Measurements from ENCODE around the gene LONRF2. TPM values are rescaled to one million over a fixed set of nuclear protein-coding genes. Genes with fewer than 3 reads are reported as not detected.

The LONRF2 gene
- total RNA-seq, 1 donor from 2014 or later, result 1.3 TPM

DNA sequence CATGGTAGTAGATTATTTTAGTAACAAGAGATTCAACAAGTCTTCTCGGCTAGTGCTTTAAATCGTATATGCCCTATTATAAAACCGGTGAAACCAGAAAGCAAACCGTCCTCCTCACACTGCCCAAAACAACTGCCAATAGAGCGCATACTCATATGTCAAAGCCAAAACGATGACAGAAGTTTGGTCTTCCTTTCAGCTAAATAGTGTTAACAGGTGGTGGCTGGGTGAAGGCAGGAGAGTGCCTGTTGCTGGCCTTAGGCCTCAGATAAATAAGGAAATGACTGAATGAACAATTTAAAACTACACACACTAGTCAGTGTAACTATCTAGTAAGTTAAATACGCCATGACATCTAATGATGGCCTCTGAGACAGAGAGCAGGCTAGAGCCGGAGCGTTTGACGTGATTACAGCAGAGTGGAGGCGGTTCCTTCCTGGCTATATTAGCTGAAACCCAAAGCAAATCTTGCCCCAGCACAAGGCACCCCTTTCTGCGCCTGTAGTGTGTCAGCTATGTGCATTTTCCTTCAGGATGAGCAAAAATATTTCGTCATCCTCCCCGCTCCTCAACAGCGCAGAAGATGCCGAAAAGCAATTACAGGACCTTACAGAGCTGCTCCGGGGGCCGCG, 1.6 kb downstream of the LONRF2 start:
- H3K4me3 ChIP-seq (ENCODE audit: low read depth, low read length), result peak overlapping the region; percentile 43

DNA sequence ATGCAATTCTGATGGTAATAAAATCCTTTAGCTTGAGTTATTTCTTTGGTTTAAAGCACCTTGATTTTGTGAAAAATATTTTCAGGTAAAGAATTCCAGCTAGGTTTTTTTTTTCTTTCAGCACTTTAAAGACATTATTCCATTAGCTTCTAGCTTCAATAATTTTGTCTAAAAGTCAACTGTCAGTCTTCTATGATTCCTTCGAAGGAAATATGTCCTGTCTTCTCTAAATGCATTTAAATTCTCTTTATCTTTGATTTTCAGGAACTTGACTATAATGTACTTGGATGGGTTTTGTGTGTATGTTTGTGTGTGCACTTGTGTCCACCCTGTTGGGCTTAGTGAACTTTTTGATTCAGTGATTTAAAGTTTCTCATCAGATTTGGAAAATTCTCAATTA, 4.7 kb downstream of the LONRF2 start:
- TF ChIP-seq, protein P1, sequence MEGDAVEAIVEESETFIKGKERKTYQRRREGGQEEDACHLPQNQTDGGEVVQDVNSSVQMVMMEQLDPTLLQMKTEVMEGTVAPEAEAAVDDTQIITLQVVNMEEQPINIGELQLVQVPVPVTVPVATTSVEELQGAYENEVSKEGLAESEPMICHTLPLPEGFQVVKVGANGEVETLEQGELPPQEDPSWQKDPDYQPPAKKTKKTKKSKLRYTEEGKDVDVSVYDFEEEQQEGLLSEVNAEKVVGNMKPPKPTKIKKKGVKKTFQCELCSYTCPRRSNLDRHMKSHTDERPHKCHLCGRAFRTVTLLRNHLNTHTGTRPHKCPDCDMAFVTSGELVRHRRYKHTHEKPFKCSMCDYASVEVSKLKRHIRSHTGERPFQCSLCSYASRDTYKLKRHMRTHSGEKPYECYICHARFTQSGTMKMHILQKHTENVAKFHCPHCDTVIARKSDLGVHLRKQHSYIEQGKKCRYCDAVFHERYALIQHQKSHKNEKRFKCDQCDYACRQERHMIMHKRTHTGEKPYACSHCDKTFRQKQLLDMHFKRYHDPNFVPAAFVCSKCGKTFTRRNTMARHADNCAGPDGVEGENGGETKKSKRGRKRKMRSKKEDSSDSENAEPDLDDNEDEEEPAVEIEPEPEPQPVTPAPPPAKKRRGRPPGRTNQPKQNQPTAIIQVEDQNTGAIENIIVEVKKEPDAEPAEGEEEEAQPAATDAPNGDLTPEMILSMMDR (conservative IDR thresholded peaks at IDR 0.05; ENCODE audit: low read depth, low read length), result no peak
- DNase-seq (ENCODE audit: low read depth), result no peak

More for the DNA sequence above, 1.6 kb downstream of the LONRF2 start:
- TF ChIP-seq, protein P1 (conservative IDR thresholded peaks at IDR 0.05; ENCODE audit: low read depth, low read length), result no peak
- DNase-seq (ENCODE audit: low read depth), result no peak

DNA sequence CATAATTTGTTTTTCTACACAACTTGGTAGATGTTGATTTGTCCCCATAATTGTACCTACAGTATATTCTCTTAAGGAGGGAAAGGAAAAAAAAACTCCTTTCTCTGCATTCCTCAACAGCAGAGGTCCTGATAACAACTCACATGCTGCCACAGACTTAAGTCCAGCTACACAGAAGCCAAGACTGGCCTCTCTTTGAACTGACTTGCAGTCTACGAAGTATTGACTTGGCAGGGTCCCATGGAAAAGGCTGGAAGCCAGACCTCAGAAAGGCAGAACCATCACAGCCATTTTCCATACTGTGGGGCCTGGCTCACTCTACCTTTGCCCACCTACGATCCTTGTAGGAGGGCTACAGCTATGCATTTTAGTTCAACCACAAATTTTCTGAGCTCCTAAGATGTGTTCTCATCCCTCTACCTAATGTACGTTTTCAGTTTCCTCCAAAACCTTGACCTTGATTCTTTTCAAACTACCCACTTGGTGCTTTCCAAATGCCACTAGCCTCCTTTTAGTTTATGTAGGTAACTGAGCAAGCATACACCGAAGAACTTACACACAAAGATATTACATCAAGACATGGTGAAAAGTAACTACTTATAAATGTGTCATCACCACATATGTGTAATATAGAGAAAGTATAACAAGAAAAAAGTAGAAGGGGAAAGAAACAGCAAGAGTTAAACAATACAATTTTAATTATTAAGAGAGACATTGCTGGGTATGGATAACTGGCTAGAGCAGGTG, 12.2 kb downstream of the LONRF2 start:
- TF ChIP-seq, protein P1 (conservative IDR thresholded peaks at IDR 0.05; ENCODE audit: low read depth, low read length), result no peak
- no peak for DNase-seq (ENCODE audit: low read depth)
- H3K4me3 ChIP-seq (ENCODE audit: low read depth, low read length), result no peak overlapping the region

More for the DNA sequence above, 4.7 kb downstream of the LONRF2 start:
- H3K4me3 ChIP-seq (ENCODE audit: low read depth, low read length), result no peak overlapping the region

DNA sequence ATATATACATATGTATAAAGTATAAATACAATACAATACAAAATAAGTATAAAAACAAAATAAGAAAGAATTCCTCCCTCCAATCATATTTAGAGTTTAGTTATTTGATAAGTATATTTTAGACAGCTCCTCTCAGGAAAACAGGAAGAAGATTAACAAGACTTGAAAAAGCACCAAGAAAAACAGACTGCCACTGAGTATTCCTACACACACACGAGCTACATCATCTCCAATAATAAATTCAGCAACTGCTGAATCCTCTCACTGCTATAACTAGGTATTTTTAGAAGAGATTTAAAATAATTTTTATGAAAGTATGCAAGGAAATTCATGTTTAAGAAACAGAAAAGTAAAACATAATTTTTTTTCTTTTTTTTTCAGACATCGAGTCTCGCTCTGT, 13.0 kb downstream of the LONRF2 start:
- no peak overlapping the region for H3K4me3 ChIP-seq (ENCODE audit: low read depth, low read length)
- DNase-seq (ENCODE audit: low read depth), result no peak
- TF ChIP-seq, protein P1 (conservative IDR thresholded peaks at IDR 0.05; ENCODE audit: low read depth, low read length), result no peak

DNA sequence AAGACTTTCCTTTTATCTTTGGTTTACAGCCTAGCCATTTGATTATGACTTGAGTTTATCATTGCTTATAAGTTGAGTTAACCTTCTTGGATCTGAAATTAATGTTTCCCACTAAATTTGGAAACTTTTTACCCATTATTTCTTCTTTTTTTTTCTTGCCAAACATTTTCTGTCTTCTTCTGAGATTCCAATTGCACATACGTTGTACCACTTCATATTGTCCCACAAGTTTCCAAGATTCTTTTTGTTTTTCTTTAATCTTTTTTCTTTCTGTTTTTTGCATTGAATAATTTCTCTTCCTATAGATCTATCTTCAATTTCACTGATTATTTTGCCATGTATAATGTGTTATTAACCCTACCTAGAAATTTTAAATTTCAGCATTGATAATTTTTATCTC, 18.6 kb downstream of the LONRF2 start:
- no peak for DNase-seq (ENCODE audit: low read depth)
- TF ChIP-seq, protein P1 (conservative IDR thresholded peaks at IDR 0.05; ENCODE audit: low read depth, low read length), result no peak
- no peak overlapping the region for H3K4me3 ChIP-seq (ENCODE audit: low read depth, low read length)

DNA sequence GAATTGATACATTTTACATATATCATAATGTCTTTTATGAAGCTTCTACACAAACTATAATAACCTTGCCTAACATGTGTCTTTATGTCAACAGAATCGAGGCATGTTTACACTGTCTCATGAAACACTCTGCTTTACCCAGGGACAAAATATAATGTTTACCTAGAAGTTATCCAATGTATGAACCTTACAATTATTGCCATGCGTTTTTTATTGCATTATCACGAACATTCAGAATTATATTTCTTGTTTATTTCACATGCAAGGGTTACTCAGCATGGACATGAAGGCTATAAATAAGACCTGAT, 19.8 kb downstream of the LONRF2 start:
- no peak overlapping the region for H3K4me3 ChIP-seq (ENCODE audit: low read depth, low read length)
- DNase-seq (ENCODE audit: low read depth), result no peak
- TF ChIP-seq, protein P1 (conservative IDR thresholded peaks at IDR 0.05; ENCODE audit: low read depth, low read length), result no peak

Data from epithelial cell of proximal tubule (primary cell).